Astrocyte (in vitro differentiated cells and primary cell): ENCODE results near the gene ELP6.

ENCODE experiments used
- EZH2 ChIP-seq: IDR thresholded peaks from 2 replicates; pipeline ENCODE4 v1.6.1; 2012; ENCODE audit warnings: mild to moderate bottlenecking, low read length, inconsistent platforms; ENCODE audit not compliant: insufficient read depth
- TF ChIP-seq, protein P1 (sequence below): IDR thresholded peaks from 2 replicates; pipeline ENCODE4 v1.5.1; 2011; ENCODE audit warnings: low read depth, mild to moderate bottlenecking, inconsistent platforms, low read length, moderate library complexity; ENCODE audit not compliant: insufficient read depth

DNA sequence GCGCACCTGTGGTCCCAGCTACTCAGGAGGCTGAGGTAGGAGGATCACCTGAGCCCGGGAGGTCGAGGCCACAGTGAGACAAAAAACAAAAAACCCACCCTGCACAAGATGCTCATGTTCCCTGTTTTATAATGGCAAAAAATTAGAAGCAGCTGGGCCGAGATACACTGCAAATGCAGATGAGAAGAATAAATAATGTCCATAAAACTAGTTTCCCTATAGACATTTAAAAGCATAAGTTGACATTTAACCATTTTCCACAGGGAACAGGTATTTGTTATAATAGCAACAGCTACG lies 37.2 kb downstream of the ELP6 start:
- TF ChIP-seq EZH2, result no peak
- TF ChIP-seq, protein P1, sequence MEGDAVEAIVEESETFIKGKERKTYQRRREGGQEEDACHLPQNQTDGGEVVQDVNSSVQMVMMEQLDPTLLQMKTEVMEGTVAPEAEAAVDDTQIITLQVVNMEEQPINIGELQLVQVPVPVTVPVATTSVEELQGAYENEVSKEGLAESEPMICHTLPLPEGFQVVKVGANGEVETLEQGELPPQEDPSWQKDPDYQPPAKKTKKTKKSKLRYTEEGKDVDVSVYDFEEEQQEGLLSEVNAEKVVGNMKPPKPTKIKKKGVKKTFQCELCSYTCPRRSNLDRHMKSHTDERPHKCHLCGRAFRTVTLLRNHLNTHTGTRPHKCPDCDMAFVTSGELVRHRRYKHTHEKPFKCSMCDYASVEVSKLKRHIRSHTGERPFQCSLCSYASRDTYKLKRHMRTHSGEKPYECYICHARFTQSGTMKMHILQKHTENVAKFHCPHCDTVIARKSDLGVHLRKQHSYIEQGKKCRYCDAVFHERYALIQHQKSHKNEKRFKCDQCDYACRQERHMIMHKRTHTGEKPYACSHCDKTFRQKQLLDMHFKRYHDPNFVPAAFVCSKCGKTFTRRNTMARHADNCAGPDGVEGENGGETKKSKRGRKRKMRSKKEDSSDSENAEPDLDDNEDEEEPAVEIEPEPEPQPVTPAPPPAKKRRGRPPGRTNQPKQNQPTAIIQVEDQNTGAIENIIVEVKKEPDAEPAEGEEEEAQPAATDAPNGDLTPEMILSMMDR, result no peak
